ENCODE data around the gene ABCA3. TPM values are rescaled to one million over a fixed set of nuclear protein-coding genes. Genes with fewer than 3 reads are reported as not detected.

Gene ABCA3
- total RNA-seq, 4 donors from 2014 or later: 7.5 to 27.5 (median 12.3) TPM

DNA sequence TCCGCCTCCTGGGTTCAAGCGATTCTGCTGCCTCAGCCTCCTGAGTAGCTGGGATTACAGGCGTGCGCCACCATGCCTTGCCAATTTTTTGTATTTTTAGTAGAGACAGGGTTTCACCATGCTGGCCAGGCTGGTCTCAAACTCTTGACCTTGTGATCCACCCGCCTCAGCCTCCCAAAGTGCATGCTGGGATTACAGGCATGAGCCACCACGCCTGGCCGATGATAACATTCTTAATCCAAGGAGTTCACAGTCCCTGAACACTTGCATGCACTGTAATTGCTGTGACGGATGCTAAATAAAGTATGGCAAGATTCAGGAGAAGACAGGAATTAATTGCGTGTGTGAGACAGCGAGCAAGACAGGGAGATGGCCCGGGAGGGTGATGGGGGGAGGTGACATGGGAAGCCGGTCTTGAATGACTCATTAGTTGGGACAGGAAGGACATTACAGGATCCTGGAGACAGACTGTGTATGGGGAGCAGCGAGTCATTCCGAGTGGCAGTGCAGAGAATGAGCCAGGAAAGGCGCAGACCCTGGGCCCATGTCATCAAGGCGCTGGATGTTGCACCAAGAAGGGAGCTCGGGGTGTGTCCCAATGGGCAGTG, 6.7 kb downstream of the ABCA3 start:
- no peak for ATAC-seq
- 81 to 85% methylated on average over 8 to 14 of the region's 17 CpGs for WGBS, 2 donors (ENCODE audit: low coverage in 1 of 2)
- Histone ChIP-seq H3K27ac (no peak overlapping the region), H3K4me3 (no peak overlapping the region), H3K4me1 (peaks cover 0 to 6% (median 0%) of the 10 kb centered on the region in 3 donors), H3K27me3 (no peaks in the 10 kb centered on the region), H3K36me3 (no peaks in the 10 kb centered on the region), H3K9me3 (no peaks in the 10 kb centered on the region)
- TF ChIP-seq EP300 (IDR thresholded peaks at IDR 0.05): no peak

DNA sequence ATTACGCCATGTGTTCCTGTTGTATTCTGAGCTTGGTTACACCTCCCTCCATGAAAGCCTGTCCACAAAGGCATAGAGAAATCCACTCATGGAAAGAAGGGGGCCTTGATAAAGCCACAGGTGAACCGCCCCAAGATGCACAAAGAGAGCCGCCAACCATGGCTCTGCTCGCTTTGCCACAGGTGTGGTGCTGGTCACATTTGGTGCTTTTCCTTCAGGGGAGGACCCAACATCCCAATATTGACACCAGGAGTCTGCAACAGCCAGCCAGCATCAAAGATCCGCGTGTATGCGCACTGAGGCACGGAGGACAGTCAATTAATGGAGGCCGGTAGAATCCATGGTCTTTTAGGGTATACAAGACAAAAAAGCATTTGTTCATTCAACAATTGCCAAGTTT, 7.3 kb downstream of the ABCA3 start:
- Histone ChIP-seq H3K27ac (no peak overlapping the region), H3K4me1 (peaks cover 0 to under 1% (median 0%) of the 10 kb centered on the region in 3 donors), H3K9me3 (no peaks in the 10 kb centered on the region), H3K36me3 (peaks cover 0 to 5% of the 10 kb centered on the region in 2 donors), H3K27me3 (no peaks in the 10 kb centered on the region), H3K4me3 (no peak overlapping the region)
- 92 to 95% methylated on average over 3 to 7 of the region's 9 CpGs for WGBS, 2 donors (ENCODE audit: low coverage in 1 of 2)
- ATAC-seq: no peak
- TF ChIP-seq POLR2AphosphoS5 (IDR thresholded peaks at IDR 0.05) (no peak), EP300 (IDR thresholded peaks at IDR 0.05) (no peak), POLR2A (IDR thresholded peaks at IDR 0.05) (no peak)
- TF ChIP-seq, protein P1, sequence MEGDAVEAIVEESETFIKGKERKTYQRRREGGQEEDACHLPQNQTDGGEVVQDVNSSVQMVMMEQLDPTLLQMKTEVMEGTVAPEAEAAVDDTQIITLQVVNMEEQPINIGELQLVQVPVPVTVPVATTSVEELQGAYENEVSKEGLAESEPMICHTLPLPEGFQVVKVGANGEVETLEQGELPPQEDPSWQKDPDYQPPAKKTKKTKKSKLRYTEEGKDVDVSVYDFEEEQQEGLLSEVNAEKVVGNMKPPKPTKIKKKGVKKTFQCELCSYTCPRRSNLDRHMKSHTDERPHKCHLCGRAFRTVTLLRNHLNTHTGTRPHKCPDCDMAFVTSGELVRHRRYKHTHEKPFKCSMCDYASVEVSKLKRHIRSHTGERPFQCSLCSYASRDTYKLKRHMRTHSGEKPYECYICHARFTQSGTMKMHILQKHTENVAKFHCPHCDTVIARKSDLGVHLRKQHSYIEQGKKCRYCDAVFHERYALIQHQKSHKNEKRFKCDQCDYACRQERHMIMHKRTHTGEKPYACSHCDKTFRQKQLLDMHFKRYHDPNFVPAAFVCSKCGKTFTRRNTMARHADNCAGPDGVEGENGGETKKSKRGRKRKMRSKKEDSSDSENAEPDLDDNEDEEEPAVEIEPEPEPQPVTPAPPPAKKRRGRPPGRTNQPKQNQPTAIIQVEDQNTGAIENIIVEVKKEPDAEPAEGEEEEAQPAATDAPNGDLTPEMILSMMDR (IDR thresholded peaks at IDR 0.05): no peak

DNA sequence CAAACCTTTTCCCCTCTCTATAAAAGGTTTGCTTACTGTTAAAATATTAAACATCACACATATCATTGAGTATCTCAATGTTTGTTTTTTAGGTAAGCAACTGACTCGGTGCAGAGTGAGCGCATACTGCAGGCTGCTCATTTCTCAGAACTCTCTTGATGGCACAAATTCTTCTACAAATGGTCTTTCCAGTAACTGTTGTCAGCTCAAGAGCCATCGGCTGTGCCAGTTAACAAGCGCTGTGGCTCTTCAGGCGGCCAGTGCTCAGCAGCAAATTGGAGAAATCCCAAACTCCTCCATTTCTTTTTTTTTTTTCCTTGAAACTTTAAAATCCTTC, 8.6 kb downstream of the ABCA3 start:
- Histone ChIP-seq H3K27ac (no peak overlapping the region), H3K9me3 (no peaks in the 10 kb centered on the region), H3K36me3 (peaks cover 0 to 19% of the 10 kb centered on the region in 2 donors), H3K27me3 (no peaks in the 10 kb centered on the region), H3K4me1 (no peaks in the 10 kb centered on the region), H3K4me3 (no peak overlapping the region)
- WGBS, 2 donors (ENCODE audit: low coverage in 1 of 2): 80 to 94% methylated on average over 2 to 5 of the region's 5 CpGs
- TF ChIP-seq POLR2A (IDR thresholded peaks at IDR 0.05) (no peak), EP300 (IDR thresholded peaks at IDR 0.05) (no peak), POLR2AphosphoS5 (IDR thresholded peaks at IDR 0.05) (no peak)
- TF ChIP-seq, protein P1 (IDR thresholded peaks at IDR 0.05): no peak
- ATAC-seq: no peak

DNA sequence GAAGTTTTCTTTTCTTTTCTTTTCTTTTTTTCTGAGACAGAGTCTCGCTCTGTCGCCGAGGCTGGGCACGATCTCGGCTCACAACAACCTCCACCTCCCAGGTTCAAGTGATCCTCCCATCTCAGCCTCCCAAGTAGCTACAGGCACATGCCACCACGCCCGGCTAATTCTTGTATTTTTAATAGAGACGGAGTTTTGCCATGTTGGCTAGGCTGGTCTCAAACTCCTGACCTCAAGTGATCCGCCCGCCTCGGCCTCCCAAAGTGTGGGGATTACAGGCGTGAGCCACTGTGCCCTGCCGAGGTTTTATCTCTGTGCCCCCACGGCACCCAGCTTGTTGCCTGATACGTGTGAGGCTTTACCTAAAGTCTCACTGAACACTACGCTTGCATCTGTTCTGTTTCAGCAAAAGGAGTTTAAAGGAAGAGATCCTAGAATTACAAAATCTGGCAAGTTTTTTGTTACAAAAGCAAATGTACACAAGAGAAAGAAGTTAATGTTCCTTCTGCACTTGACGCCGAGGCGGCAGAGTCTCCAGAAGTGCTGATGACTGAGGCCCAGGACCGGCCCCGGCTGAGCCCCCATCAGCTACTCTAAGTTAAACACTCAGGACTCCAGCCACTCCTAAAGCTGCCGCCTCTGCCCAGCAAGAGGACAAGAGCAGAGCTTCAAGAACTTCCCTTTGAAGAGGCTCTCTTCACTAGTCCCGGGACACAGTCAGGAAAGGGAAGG, 9.2 kb downstream of the ABCA3 start:
- no peak for ATAC-seq
- Histone ChIP-seq H3K27ac (no peak overlapping the region), H3K36me3 (peaks cover 0 to 24% of the 10 kb centered on the region in 2 donors), H3K27me3 (no peaks in the 10 kb centered on the region), H3K4me1 (no peaks in the 10 kb centered on the region), H3K9me3 (no peaks in the 10 kb centered on the region), H3K4me3 (no peak overlapping the region)
- TF ChIP-seq POLR2A (IDR thresholded peaks at IDR 0.05) (no peak), EP300 (IDR thresholded peaks at IDR 0.05) (no peak), POLR2AphosphoS5 (IDR thresholded peaks at IDR 0.05) (no peak)
- TF ChIP-seq, protein P1 (IDR thresholded peaks at IDR 0.05): no peak
- WGBS, 2 donors (ENCODE audit: low coverage in 1 of 2): 67 to 80% methylated on average over 8 to 17 of the region's 23 CpGs

DNA sequence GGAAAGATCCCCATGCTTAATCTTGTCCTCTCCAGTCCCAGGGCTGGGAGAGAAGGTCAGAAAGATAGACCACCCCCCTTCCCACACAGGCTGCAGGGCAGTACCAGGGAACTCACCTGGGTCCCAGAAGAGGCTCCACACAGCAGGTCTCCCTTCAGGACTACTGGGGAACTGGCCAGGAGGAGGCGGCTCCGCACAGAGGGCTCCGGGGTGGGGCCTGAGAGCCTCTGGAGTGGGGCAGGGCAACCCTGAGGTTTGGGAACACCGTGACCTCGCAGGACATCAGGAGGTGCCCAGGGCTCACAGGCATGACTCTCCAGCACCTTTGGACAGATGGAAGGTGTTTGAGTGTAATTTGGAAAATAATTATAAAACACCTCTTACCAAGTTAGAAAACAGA, 11.0 kb downstream of the ABCA3 start:
- 100% methylated on average over 2 of the region's 5 CpGs; no CpG with 5 or more reads in 1 of the 2 donors for WGBS, 2 donors (ENCODE audit: low coverage in 1 of 2)
- Histone ChIP-seq H3K27ac (no peak overlapping the region), H3K36me3 (peaks cover 0 to 42% of the 10 kb centered on the region in 2 donors), H3K4me1 (no peaks in the 10 kb centered on the region), H3K27me3 (no peaks in the 10 kb centered on the region), H3K9me3 (no peaks in the 10 kb centered on the region), H3K4me3 (no peak overlapping the region)
- TF ChIP-seq EP300 (IDR thresholded peaks at IDR 0.05) (no peak), POLR2AphosphoS5 (IDR thresholded peaks at IDR 0.05) (no peak), POLR2A (IDR thresholded peaks at IDR 0.05) (no peak)
- TF ChIP-seq, protein P1 (IDR thresholded peaks at IDR 0.05): no peak
- ATAC-seq: no peak

Data from gastroesophageal sphincter (tissue), 4 donors.